ENCODE data around the gene CATSPERE.
"Not testable (repeated sequence)": the region's sequence is repeated elsewhere in the genome, so short reads cannot be mapped to it uniquely, and the experiment has no call there.

DNA sequence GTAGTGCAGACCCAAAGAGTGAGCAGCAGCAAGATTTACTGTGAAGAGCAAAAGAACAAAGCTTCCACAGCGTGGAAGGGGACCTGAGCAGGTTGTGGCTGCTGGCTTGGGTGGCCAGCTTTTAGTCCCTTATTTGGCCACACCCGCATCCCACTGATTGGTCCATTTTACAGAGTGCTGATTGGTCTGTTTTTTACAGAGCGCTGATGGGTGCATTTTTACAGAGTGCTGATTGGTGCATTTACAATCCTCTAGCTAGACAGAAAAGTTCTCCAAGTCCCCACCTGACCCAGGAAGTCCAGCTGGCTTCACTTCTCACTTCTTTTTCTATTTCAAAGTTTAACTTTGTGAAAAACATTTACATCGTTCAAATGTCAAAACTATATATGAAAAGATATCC, 221.0 kb downstream of the CATSPERE start:
- TF ChIP-seq, protein P1, sequence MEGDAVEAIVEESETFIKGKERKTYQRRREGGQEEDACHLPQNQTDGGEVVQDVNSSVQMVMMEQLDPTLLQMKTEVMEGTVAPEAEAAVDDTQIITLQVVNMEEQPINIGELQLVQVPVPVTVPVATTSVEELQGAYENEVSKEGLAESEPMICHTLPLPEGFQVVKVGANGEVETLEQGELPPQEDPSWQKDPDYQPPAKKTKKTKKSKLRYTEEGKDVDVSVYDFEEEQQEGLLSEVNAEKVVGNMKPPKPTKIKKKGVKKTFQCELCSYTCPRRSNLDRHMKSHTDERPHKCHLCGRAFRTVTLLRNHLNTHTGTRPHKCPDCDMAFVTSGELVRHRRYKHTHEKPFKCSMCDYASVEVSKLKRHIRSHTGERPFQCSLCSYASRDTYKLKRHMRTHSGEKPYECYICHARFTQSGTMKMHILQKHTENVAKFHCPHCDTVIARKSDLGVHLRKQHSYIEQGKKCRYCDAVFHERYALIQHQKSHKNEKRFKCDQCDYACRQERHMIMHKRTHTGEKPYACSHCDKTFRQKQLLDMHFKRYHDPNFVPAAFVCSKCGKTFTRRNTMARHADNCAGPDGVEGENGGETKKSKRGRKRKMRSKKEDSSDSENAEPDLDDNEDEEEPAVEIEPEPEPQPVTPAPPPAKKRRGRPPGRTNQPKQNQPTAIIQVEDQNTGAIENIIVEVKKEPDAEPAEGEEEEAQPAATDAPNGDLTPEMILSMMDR (IDR thresholded peaks at IDR 0.05): not testable (repeated sequence)
- TF ChIP-seq POLR2A (IDR thresholded peaks at IDR 0.05): not testable (repeated sequence)
